IPS DF 6.9 (cell line): Measurements from ENCODE around the gene TRIM41.
"Not testable (repeated sequence)": the region's sequence is repeated elsewhere in the genome, so short reads cannot be mapped to it uniquely, and the experiment has no call there.

Experiments
- DNase-seq: peaks from one replicate; pipeline ENCODE4 v3.0.0-alpha.2; 2013; ENCODE audit warnings: low read depth, low spot score
- H3K27ac ChIP-seq: one replicate; pipeline ENCODE4 v1.5.1; 2013; ENCODE audit warnings: low read length, control low read depth
- H3K27me3 ChIP-seq: 2 replicates; pipeline ENCODE4 v1.6.1; 2013; ENCODE audit warnings: mild to moderate bottlenecking, low read length; ENCODE audit not compliant: control insufficient read depth, insufficient read depth
- H3K36me3 ChIP-seq: 2 replicates; pipeline ENCODE4 v1.6.1; 2013; ENCODE audit warnings: low read length; ENCODE audit not compliant: control insufficient read depth, insufficient read depth
- H3K4me1 ChIP-seq: 2 replicates; pipeline ENCODE4 v1.6.1; 2013; ENCODE audit warnings: low read length; ENCODE audit not compliant: control insufficient read depth, insufficient read depth
- H3K4me3 ChIP-seq: 2 replicates; pipeline ENCODE4 v1.5.1; 2013; ENCODE audit warnings: mild to moderate bottlenecking, low read length
- H3K9me3 ChIP-seq: 2 replicates; pipeline ENCODE4 v1.6.1; 2013; ENCODE audit warnings: low read length, inconsistent platforms; ENCODE audit not compliant: control insufficient read depth, insufficient read depth
- WGBS: extraction: QIAGEN DNeasy Blood & Tissue Kit; methylation state at CpG from one replicate; pipeline ENCODE4 v1.1.7; 2013; ENCODE audit warnings: mixed read lengths, missing lambda C conversion rate; ENCODE audit not compliant: insufficient read length, insufficient coverage; 5-methylcytosine and 5-hydroxymethylcytosine counted together

TRIM41 gene

GRCh38 chr5:181203777-181204112 is 19.3 kb upstream of the TRIM41 start:
- no peaks in the 10 kb centered on the region for H3K36me3 ChIP-seq
- no peak for DNase-seq
- WGBS = no CpG with 5 or more reads among the region's 17 CpGs
- no peak overlapping the region for H3K27ac ChIP-seq
- no peaks in the 10 kb centered on the region for H3K9me3 ChIP-seq
- H3K4me3 ChIP-seq = peak overlapping the region; percentile 63; the same call in 1 of the 2 replicates
- H3K27me3 ChIP-seq = peaks cover 34% of the 10 kb centered on the region
- H3K4me1 ChIP-seq = peaks cover 3% of the 10 kb centered on the region; the same call in 1 of the 2 replicates

GRCh38 chr5:181204113-181204825 is 18.8 kb upstream of the TRIM41 start:
- H3K27me3 ChIP-seq = peaks cover 34% of the 10 kb centered on the region
- no CpG with 5 or more reads among the region's 67 CpGs for WGBS

GRCh38 chr5:181204826-181205760 is 18.0 kb upstream of the TRIM41 start, which contains the start of gene TRIM7:
TRIM7 (minus strand) TSS chr5:181205196; CDS start chr5:181205110, 86 bp downstream.
- no peak within 1 kb of the TSS for H3K27ac ChIP-seq
- H3K27me3 ChIP-seq = peaks cover 30% of the 10 kb centered on the region
- H3K36me3 ChIP-seq = no peaks in the 10 kb centered on the region
- no CpG with 5 or more reads among the region's 94 CpGs for WGBS
- no peaks in the 10 kb centered on the region; the same call in 1 of the 2 replicates for H3K4me1 ChIP-seq
- peak within 1 kb of the TSS; percentile 63 for H3K4me3 ChIP-seq
- no peaks in the 10 kb centered on the region for H3K9me3 ChIP-seq
- no peak for DNase-seq

More at GRCh38 chr5:181204113-181204825, 18.8 kb upstream of the TRIM41 start:
- Histone ChIP-seq H3K27ac (no peak overlapping the region), H3K4me3 (peak overlapping the region; percentile 63), H3K36me3 (no peaks in the 10 kb centered on the region), H3K9me3 (no peaks in the 10 kb centered on the region), H3K4me1 (no peaks in the 10 kb centered on the region; the same call in 1 of the 2 replicates)
- no peak for DNase-seq

- H3K4me3 ChIP-seq = peak overlapping the region; percentile 49; the same call in 1 of the 2 replicates
- no peaks in the 10 kb centered on the region for H3K36me3 ChIP-seq
- H3K9me3 ChIP-seq = no peaks in the 10 kb centered on the region
- H3K27ac ChIP-seq = no peak overlapping the region
- DNase-seq = no peak
- WGBS = no CpG with 5 or more reads among the region's 37 CpGs
- peaks cover 28% of the 10 kb centered on the region for H3K27me3 ChIP-seq
- H3K4me1 ChIP-seq = no peaks in the 10 kb centered on the region; the same call in 1 of the 2 replicates
Measured at GRCh38 chr5:181205761-181206649, 17.1 kb upstream of the TRIM41 start.

- Histone ChIP-seq H3K36me3 (no peaks in the 10 kb centered on the region), H3K9me3 (no peaks in the 10 kb centered on the region), H3K27me3 (peaks cover 28% of the 10 kb centered on the region), H3K27ac (no peak overlapping the region), H3K4me3 (peak overlapping the region; percentile 93; the same call in 1 of the 2 replicates), H3K4me1 (no peaks in the 10 kb centered on the region; the same call in 1 of the 2 replicates)
- no peak for DNase-seq
- WGBS = no CpG with 5 or more reads among the region's 36 CpGs
Measured at GRCh38 chr5:181207214-181207959, 15.7 kb upstream of the TRIM41 start.

- DNase-seq = no peak
- Histone ChIP-seq H3K4me1 (no peaks in the 10 kb centered on the region; the same call in 1 of the 2 replicates), H3K9me3 (no peaks in the 10 kb centered on the region), H3K4me3 (no peak overlapping the region), H3K27me3 (peaks cover 28% of the 10 kb centered on the region), H3K36me3 (no peaks in the 10 kb centered on the region), H3K27ac (no peak overlapping the region)
- no CpG with 5 or more reads among the region's 3 CpGs for WGBS
Measured at GRCh38 chr5:181207960-181208253, 15.2 kb upstream of the TRIM41 start.

- not testable (repeated sequence) for DNase-seq, H3K36me3 ChIP-seq, H3K4me3 ChIP-seq, H3K9me3 ChIP-seq, H3K27ac ChIP-seq, H3K4me1 ChIP-seq
- H3K27me3 ChIP-seq = peaks cover 20% of the 10 kb centered on the region
- no CpG with 5 or more reads among the region's 24 CpGs for WGBS
Measured at GRCh38 chr5:181209006-181209405, 14.1 kb upstream of the TRIM41 start.

GRCh38 chr5:181210148-181210547 is 12.9 kb upstream of the TRIM41 start:
- H3K9me3 ChIP-seq, H3K27ac ChIP-seq, H3K36me3 ChIP-seq, H3K4me3 ChIP-seq, H3K4me1 ChIP-seq, DNase-seq: not testable (repeated sequence)
- WGBS = no CpG with 5 or more reads among the region's 11 CpGs
- peaks cover 11% of the 10 kb centered on the region for H3K27me3 ChIP-seq

- not testable (repeated sequence) for H3K4me3 ChIP-seq, H3K36me3 ChIP-seq, H3K27me3 ChIP-seq, H3K27ac ChIP-seq, H3K9me3 ChIP-seq, DNase-seq, H3K4me1 ChIP-seq
- no CpG with 5 or more reads among the region's 17 CpGs for WGBS
Measured at GRCh38 chr5:181210698-181211097, 12.4 kb upstream of the TRIM41 start.
